ENCODE results near the gene C6orf136. TPM values are rescaled to one million over a fixed set of nuclear protein-coding genes. Genes with fewer than 3 reads are reported as not detected.
"Not testable (repeated sequence)": the region's sequence is repeated elsewhere in the genome, so short reads cannot be mapped to it uniquely, and the experiment has no call there.

Gene C6orf136, protein sequence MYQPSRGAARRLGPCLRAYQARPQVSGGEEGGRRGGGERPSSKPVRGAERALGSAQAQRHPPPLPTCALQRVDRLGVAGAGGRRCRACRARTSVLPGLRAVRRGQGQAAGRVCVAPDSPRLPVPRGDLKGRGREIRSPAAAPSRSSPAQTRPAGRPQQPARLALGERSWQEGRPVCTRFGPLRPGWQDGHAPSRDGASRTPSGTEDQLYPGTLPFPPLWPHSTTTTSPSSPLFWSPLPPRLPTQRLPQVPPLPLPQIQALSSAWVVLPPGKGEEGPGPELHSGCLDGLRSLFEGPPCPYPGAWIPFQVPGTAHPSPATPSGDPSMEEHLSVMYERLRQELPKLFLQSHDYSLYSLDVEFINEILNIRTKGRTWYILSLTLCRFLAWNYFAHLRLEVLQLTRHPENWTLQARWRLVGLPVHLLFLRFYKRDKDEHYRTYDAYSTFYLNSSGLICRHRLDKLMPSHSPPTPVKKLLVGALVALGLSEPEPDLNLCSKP
- total RNA-seq (10 to 100 TPM; 39.8 to 77.4 (median 53.3) TPM), polyA plus RNA-seq (100 to 1,000 TPM in 1 of 2 donors, 10 to 100 TPM in 1; 42.4 to 134 TPM)
- long read RNA-seq, donor 1, transcript C6orf136-203 (6 exons, 1,402 nt): major isoform, 9 of 23 reads
- long read RNA-seq, donor 1, partial matches to known transcripts: 10 of 23 reads
- long read RNA-seq, donor 1, other reads (novel, unspliced or antisense): 3 of 23 reads
- long read RNA-seq, donor 2, transcript C6orf136-203 (6 exons, 1,402 nt): major isoform, 11 of 27 reads
- long read RNA-seq, donor 2, partial matches to known transcripts: 14 of 27 reads
- long read RNA-seq, donor 2, other reads (novel, unspliced or antisense): 1 of 27 reads
- long read RNA-seq, donor 3, transcript C6orf136-203 (6 exons, 1,402 nt): major isoform, 11 of 40 reads
- long read RNA-seq, donor 3, partial matches to known transcripts: 21 of 40 reads
- long read RNA-seq, donor 3, other reads (novel, unspliced or antisense): 4 of 40 reads

- no peak for TF ChIP-seq CTCF (IDR thresholded peaks at IDR 0.05)
- ATAC-seq (peak; percentile 88 to 96 (median 93)), DNase-seq (peak; percentile 92 to 94)
- peak within 1 kb of the TSS; percentile 73 to 100 (median 95) for H3K4me3 ChIP-seq
- peaks cover 7 to 36% (median 22%) of the 10 kb centered on the region in 9 donors for H3K4me1 ChIP-seq
- H3K27me3 ChIP-seq: no peaks in the 10 kb centered on the region
- 9 to 10% methylated on average over 32 to 37 of the region's 37 CpGs for WGBS, 2 donors
- peaks cover 0 to 62% (median 11%) of the 10 kb centered on the region in 9 donors for H3K36me3 ChIP-seq
- H3K9me3 ChIP-seq: no peaks in the 10 kb centered on the region
- intact Hi-C loops (cut with DNase I): no loop called here
- peak within 1 kb of the TSS; percentile 92 to 99 (median 96) for H3K27ac ChIP-seq
These were observed at the start of gene C6orf136 for GRCh38 chr6:30646450-30647241. Gene C6orf136 (plus strand): TSS chr6:30647133. CDS start chr6:30647232, 99 bp downstream.

GRCh38 chr6:30597315-30598144 is 49.4 kb upstream of the C6orf136 start:
- peak; percentile 27 to 83 for DNase-seq
- 77 to 79% methylated on average over 15 of the region's 15 CpGs for WGBS, 2 donors
- not testable (repeated sequence) for H3K27me3 ChIP-seq, H3K4me3 ChIP-seq, H3K9me3 ChIP-seq, H3K27ac ChIP-seq
- peaks cover under 1 to 65% (median 19%) of the 10 kb centered on the region in 9 donors for H3K36me3 ChIP-seq
- TF ChIP-seq CTCF (IDR thresholded peaks at IDR 0.05): peak; percentile 61 to 79 (median 69)
- peaks cover 0 to 15% (median 0%) of the 10 kb centered on the region in 9 donors for H3K4me1 ChIP-seq
- intact Hi-C loops (cut with DNase I): loop anchor here in 7 of 10 donors (2.0 to 10.0 kb wide), 6 partner anchors 50 to 115 kb away; partner anchors contain the start of gene HLA-E (in 1 of the 7)
- peak; percentile 59 to 79 (median 71) for ATAC-seq

GRCh38 chr6:30598912-30599624 is 47.9 kb upstream of the C6orf136 start:
- DNase-seq (no peak), ATAC-seq (peak in 1 of 8 donors; percentile 9)
- Histone ChIP-seq H3K9me3 (no peaks in the 10 kb centered on the region), H3K27ac (peak overlapping the region in 1 of 10 donors; percentile 21), H3K36me3 (peaks cover 11 to 65% (median 34%) of the 10 kb centered on the region in 9 donors), H3K4me3 (no peak overlapping the region), H3K4me1 (peaks cover 0 to 15% (median 0%) of the 10 kb centered on the region in 9 donors), H3K27me3 (no peaks in the 10 kb centered on the region)
- intact Hi-C loops (cut with DNase I): loop anchor here in 6 of 10 donors (5.0 to 10.0 kb wide), 4 partner anchors 52 to 117 kb away; partner anchors contain the start of gene HLA-E (in 1 of the 6)
- WGBS, 2 donors: 73 to 78% methylated on average over 12 of the region's 12 CpGs
- TF ChIP-seq CTCF (IDR thresholded peaks at IDR 0.05): no peak

All from heart right ventricle (tissue), 16 donors.